B cell (primary cell): ENCODE measurements around the gene TEDC2.

ENCODE experiments used
- EZH2 ChIP-seq: IDR thresholded peaks from 2 replicates; pipeline ENCODE4 v1.6.1; 2012; ENCODE audit warnings: borderline replicate concordance, low read depth, mild to moderate bottlenecking, moderate library complexity, low read length; ENCODE audit not compliant: insufficient read depth, poor library complexity, severe bottlenecking
- TF ChIP-seq, protein P1 (sequence below): fragments of 200-600 bp; IDR thresholded peaks from one replicate; pipeline ENCODE4 v1.8.0; 2022; ENCODE audit warnings: antibody characterized with exemption, mild to moderate bottlenecking

DNA sequence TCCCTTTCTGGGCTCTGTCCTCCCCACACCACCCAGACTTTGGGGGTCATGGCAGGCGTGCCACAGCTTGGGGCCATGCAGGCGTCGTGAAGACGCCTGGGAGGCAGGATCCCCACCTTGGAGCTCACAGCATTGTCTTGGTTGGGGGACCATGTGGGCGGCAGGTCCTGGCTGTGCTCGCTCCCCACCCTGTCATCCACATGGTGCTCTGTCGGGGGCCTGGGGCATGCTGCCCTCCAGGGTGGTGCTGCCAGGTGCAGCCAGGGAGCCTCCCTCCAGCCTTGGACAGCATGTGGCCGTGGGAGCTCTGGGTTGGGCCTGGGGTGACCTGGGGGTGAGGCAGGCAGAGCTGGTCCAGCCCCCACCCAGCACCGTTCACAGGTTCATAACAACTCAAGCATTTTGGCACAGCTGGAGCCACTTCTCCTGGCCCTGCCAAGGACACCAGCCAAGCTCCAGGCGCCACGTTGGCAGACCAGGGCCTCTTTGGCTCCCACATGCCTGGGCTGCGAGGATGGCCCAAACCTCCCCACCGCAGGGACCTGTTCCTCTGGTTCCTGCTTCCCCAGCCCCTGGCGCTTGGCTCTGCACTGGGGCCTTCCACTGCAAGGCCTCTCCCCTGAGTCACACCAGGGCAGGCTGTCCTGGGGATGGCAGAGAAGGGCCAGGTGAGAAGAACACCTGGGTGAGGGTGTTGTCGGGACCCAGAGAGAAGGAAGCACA lies 38.8 kb downstream of the TEDC2 start:
- TF ChIP-seq, protein P1, sequence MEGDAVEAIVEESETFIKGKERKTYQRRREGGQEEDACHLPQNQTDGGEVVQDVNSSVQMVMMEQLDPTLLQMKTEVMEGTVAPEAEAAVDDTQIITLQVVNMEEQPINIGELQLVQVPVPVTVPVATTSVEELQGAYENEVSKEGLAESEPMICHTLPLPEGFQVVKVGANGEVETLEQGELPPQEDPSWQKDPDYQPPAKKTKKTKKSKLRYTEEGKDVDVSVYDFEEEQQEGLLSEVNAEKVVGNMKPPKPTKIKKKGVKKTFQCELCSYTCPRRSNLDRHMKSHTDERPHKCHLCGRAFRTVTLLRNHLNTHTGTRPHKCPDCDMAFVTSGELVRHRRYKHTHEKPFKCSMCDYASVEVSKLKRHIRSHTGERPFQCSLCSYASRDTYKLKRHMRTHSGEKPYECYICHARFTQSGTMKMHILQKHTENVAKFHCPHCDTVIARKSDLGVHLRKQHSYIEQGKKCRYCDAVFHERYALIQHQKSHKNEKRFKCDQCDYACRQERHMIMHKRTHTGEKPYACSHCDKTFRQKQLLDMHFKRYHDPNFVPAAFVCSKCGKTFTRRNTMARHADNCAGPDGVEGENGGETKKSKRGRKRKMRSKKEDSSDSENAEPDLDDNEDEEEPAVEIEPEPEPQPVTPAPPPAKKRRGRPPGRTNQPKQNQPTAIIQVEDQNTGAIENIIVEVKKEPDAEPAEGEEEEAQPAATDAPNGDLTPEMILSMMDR, result no peak
- TF ChIP-seq EZH2, result no peak
